Hepatocyte (in vitro differentiated cells): ENCODE results near the gene FSD1.

Experiments
- CTCF ChIP-seq: fragments of 200-600 bp; sonication (generic); IDR thresholded peaks from 2 replicates; pipeline ENCODE4 v1.5.1; 2016; ENCODE audit warnings: antibody characterized with exemption, mild to moderate bottlenecking; ENCODE audit not compliant: poor library complexity
- EZH2 ChIP-seq: fragments of 200-600 bp; sonication (generic); IDR thresholded peaks from 2 replicates; pipeline ENCODE4 v1.6.1; 2016; ENCODE audit warnings: antibody characterized with exemption, mild to moderate bottlenecking, borderline replicate concordance

- no peak for TF ChIP-seq CTCF
- no peak for TF ChIP-seq EZH2
These were observed 21.9 kb downstream of the FSD1 start for GRCh38 chr19:4326215-4326836.
